HG03432 (cell line): ENCODE results near the gene SYT1.
A peak's percentile ranks its signal among the peaks of the same experiment; 100 is the strongest.

ENCODE experiments used
- ATAC-seq: cut with Tn5 transposase; IDR thresholded peaks from one replicate; pipeline ENCODE4 v1.9.1; 2021; ENCODE audit warnings: mild to moderate bottlenecking, moderate library complexity; ENCODE audit not compliant: unreplicated experiment

SYT1 gene

GRCh38 chr12:79055926-79056674, 191.5 kb downstream of the SYT1 start:
- ATAC-seq = no peak

GRCh38 chr12:79056775-79057174, 192.2 kb downstream of the SYT1 start:
- no peak for ATAC-seq

GRCh38 chr12:79057540-79057939, 193.0 kb downstream of the SYT1 start:
- no peak for ATAC-seq

- peak; percentile 64 for ATAC-seq
These were observed 193.8 kb downstream of the SYT1 start for GRCh38 chr12:79058342-79058741.

- ATAC-seq = no peak
These were observed 195.0 kb downstream of the SYT1 start for GRCh38 chr12:79059557-79059956.

GRCh38 chr12:79063258-79063657, 198.7 kb downstream of the SYT1 start:
- ATAC-seq = no peak

GRCh38 chr12:79067977-79068376, 203.4 kb downstream of the SYT1 start:
- ATAC-seq = no peak

- ATAC-seq = peak; percentile 98
These were observed 204.4 kb downstream of the SYT1 start for GRCh38 chr12:79069009-79069408.

GRCh38 chr12:79071498-79071897, 206.9 kb downstream of the SYT1 start:
- ATAC-seq = no peak

GRCh38 chr12:79073506-79073905, 208.9 kb downstream of the SYT1 start:
- ATAC-seq = no peak

GRCh38 chr12:79082595-79082994, 218.0 kb downstream of the SYT1 start:
- ATAC-seq = no peak

- ATAC-seq = no peak
These were observed 218.6 kb downstream of the SYT1 start for GRCh38 chr12:79083181-79083580.

GRCh38 chr12:79085106-79085682, 220.6 kb downstream of the SYT1 start:
- peak; percentile 61 for ATAC-seq

- ATAC-seq = no peak
These were observed 222.1 kb downstream of the SYT1 start for GRCh38 chr12:79086541-79087296.

GRCh38 chr12:79098530-79098929, 234.0 kb downstream of the SYT1 start:
- no peak for ATAC-seq

- no peak for ATAC-seq
These were observed 244.4 kb downstream of the SYT1 start for GRCh38 chr12:79108962-79109361.

GRCh38 chr12:79114896-79115295, 250.3 kb downstream of the SYT1 start:
- ATAC-seq = no peak

- no peak for ATAC-seq
These were observed 251.2 kb downstream of the SYT1 start for GRCh38 chr12:79115743-79116142.

GRCh38 chr12:79119796-79120195, 255.2 kb downstream of the SYT1 start:
- no peak for ATAC-seq

- ATAC-seq = no peak
These were observed 256.9 kb downstream of the SYT1 start for GRCh38 chr12:79121486-79121885.

GRCh38 chr12:79124385-79124784, 259.8 kb downstream of the SYT1 start:
- no peak for ATAC-seq

- ATAC-seq = no peak
These were observed 260.8 kb downstream of the SYT1 start for GRCh38 chr12:79125358-79125757.
